ACHN (cell line): ENCODE data around the gene ARID1B.

Source experiments
- DNase-seq: peaks from one replicate; pipeline ENCODE4 v3.0.0-alpha.2; 2015
- in situ Hi-C: cut with HindIII; loops from 2 replicates; pipeline ENCODE4 v1.10.0; 2017; ENCODE audit warnings: low sequenced_read_pairs, low pct_ligation_motif_present, low pct_unique_long_range_greater_than_20kb

Gene ARID1B

DNA sequence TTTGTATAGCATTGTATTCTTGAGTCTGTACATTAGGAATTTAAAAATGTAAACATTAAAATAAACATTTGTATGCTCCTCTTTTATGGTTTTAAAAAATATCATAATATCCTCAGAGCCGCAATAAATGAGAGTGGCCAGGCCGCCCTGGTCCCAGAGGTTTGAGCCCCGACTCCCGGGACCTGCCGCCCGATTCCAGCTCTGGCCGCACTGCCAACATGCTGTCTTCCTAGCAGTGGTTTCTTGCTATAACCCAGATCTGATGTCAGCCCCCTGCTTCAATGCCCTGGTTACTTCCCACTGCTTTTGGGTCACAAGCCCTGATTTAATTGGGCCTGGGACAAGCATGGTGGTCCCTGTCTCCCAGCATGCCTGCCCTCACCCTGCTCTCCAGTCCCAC, 5.4 kb upstream of the ARID1B start:
- no peak for DNase-seq
- in situ Hi-C loops: no loop called here

DNA sequence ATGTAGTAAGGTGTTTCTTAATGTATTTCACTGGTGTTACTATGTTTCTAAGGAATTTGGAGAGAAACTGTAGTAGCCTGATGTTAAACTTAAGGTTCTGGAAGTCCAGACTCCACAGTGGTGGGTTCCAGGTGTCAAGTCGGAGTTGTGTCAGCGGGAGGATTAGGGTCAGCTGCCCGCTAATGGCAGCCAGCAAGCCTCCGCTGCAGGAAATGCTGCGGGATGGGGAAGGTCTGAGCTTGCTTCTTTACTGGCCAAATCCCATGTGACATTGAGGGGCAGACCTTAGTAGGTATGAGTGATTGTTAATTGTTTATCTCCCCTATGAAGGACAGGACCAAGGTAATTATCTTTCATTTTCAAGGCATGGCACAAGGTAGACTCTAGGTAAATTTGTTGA, 3.7 kb upstream of the ARID1B start:
- no peak for DNase-seq
- in situ Hi-C loops: no loop called here

DNA sequence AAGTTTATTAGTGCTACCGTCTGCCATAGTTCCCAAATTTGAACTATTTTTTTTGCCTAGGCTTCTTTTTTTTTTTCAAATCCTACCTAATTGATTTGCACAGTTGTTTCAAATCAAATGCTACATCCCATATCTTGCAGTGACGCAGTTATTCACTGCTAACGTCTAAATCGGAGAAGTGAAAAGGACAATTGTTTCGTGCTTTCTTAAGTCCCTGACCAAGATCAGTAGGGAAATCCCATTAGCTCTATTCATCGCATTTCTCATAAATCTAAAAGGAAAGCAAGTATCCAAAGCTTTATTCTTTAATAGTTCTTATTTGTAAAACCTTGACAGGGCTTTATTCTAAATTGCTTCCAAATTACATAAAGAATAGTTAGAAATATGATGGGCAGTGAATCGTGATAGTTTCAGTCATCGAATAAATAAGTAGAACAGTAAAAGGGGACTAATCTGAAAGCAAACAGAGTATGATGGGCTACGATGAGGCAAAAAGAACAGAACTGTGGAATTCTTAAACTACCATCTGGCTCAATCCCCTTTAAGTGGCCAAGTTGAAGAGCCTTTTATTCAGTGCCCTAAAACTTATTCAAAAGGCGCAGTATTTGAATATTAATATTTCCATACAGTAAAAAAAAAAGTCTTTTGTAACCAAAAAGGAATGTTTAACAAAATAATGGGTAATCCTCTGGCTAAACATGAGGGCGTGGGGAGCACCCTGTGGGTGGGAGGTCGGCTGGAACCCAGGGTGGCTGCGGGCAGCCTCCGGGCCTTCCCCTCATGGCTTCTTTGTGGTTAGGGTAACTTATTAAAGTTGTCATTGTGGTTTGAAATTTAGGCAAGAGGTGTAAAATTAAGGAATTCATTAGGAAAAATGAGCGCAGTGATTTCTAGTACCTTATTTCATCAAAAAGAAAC, 3.0 kb upstream of the ARID1B start:
- in situ Hi-C loops: no loop called here
- no peak for DNase-seq

DNA sequence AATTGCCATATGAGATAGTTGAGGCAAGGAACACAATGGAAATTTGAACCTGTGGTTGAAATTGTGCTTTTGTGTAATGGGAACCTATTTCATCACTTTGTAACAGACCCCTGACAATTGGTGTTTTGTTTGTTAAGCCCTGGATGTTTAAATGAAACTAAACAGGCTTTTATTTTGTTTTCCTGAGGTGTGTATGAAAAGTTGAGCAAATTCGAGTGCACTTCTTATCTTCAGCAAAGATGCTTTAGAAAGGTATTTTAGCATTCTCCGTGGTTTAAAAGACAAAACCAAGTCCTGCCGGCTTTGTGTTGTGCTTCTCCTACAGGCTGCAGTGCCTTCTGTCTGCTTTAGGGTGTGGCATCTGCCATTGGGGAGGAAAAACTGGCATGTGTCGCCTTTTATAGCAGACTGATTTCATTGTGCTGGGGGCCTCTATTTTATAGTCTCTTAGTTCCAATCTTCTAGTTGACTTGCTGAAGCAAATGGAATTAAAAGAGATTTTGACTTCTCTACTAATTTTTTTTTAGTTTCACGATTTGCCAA, 2.2 kb upstream of the ARID1B start:
- no peak for DNase-seq
- in situ Hi-C loops: no loop called here

DNA sequence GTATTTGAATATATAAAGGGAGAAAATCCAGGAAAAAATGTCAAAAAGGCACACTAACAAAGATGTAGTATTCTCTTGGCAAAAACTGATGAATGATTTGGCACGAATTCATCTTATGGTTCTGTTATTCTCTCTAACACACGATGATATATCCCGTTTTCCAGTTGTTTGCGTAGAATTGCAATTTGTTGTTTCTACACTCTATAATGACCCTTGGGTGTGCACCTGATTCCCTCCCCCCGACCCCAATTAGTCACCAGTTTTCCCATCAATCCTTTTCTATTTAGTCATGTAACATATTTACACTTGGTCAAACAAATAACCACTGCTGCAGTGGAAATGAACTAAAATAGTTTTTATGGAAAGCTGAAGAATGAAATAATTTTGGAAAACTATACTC, 1.5 kb upstream of the ARID1B start:
- in situ Hi-C loops: no loop called here
- no peak for DNase-seq

DNA sequence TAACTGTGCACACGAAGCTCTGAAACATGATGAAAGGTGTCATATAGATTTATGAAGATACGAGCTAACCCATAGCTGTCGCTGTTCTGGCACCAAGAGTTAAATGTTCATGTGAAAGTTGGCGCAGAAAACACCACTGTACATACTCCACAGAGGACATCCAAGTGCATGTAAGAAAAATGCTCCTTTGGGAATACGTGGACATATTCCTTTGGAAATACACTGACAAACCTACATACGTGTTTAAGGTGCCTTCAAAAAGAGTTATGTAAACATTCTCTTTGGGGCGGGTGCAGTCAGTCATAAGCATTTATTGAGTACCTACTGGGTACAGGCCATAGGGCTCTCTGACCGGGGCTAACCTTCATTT, 723 bp upstream of the ARID1B start:
- DNase-seq: no peak
- in situ Hi-C loops: no loop called here

DNA sequence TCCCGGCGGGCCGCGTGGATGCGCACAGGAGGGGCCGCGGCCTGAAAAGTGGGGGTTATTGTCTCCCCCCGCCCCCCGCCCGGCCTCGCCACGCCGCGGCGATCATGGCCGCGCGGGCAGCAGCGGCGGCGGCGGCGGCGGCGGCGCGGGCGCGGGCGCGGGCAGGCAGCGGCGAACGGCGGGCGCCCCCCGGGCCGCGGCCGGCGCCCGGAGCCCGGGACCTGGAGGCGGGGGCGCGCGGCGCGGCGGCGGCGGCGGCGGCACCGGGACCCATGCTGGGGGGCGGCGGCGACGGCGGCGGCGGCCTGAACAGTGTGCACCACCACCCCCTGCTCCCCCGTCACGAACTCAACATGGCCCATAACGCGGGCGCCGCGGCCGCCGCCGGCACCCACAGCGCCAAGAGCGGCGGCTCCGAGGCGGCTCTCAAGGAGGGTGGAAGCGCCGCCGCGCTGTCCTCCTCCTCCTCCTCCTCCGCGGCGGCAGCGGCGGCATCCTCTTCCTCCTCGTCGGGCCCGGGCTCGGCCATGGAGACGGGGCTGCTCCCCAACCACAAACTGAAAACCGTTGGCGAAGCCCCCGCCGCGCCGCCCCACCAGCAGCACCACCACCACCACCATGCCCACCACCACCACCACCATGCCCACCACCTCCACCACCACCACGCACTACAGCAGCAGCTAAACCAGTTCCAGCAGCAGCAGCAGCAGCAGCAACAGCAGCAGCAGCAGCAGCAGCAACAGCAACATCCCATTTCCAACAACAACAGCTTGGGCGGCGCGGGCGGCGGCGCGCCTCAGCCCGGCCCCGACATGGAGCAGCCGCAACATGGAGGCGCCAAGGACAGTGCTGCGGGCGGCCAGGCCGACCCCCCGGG, 637 bp downstream of the ARID1B start:
- in situ Hi-C loops: no loop called here
- peak; percentile 48 for DNase-seq

DNA sequence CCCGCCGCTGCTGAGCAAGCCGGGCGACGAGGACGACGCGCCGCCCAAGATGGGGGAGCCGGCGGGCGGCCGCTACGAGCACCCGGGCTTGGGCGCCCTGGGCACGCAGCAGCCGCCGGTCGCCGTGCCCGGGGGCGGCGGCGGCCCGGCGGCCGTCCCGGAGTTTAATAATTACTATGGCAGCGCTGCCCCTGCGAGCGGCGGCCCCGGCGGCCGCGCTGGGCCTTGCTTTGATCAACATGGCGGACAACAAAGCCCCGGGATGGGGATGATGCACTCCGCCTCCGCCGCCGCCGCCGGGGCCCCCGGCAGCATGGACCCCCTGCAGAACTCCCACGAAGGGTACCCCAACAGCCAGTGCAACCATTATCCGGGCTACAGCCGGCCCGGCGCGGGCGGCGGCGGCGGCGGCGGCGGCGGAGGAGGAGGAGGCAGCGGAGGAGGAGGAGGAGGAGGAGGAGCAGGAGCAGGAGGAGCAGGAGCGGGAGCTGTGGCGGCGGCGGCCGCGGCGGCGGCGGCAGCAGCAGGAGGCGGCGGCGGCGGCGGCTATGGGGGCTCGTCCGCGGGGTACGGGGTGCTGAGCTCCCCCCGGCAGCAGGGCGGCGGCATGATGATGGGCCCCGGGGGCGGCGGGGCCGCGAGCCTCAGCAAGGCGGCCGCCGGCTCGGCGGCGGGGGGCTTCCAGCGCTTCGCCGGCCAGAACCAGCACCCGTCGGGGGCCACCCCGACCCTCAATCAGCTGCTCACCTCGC, 1.5 kb downstream of the ARID1B start:
- DNase-seq: peak; percentile 52
- in situ Hi-C loops: no loop called here

DNA sequence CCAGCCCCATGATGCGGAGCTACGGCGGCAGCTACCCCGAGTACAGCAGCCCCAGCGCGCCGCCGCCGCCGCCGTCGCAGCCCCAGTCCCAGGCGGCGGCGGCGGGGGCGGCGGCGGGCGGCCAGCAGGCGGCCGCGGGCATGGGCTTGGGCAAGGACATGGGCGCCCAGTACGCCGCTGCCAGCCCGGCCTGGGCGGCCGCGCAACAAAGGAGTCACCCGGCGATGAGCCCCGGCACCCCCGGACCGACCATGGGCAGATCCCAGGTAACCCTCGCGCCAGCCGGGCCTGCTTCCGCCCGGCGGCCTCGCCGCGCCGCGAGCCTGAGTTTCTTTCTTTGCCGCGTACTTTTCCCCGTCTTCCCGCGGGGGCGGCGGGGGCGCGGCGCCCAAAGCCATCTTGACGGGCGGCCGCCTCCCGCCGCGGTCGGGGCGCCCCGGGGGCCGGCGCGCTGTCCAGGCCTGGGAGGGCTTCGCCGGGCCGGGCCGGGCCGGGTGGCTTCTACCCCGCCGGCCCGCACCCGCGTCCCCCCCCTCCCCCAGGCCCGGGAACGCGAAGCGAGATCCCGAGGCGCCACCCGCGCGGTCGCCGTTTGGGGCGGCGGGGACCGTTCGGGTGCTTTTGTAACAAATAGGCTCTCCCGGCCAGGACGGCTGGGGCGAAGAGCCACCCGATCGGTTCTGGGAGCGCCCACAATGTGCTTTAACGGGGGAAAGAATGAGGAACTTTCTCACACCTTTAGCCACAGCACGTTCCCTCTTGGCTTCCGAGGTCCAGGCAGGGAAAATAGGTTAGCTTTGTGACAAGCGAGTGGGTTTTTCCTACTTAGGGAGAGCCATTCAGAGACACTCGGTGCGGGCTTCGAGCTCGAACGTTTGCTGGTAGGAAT, 2.3 kb downstream of the ARID1B start:
- DNase-seq: peak; percentile 33
- in situ Hi-C loops: no loop called here

DNA sequence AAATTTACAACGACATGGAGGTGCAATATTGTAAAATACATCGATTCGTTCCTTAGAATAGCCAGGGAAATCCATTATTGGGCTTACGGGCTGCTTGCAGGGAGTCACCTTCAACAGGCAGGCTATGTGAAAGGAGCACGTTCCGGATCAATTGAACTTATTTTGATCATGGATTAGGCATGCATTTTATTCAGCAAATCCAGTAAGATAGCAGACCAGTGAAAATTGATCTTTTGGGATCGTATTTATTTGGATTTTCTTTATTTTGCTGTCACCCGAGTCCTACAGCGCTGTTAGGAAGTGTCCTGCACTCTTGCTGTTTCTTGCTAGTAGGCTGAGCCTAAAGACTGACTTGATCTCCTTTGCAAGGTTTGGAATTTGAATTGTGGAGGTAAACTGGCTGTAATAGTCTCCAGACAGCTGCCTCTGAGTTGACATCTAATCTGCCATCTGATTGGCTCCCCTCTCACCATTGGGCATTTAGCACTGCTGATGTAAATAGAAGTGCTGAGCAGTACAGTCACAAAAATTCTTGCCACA, 3.0 kb downstream of the ARID1B start:
- DNase-seq: peak; percentile 86
- in situ Hi-C loops: no loop called here

DNA sequence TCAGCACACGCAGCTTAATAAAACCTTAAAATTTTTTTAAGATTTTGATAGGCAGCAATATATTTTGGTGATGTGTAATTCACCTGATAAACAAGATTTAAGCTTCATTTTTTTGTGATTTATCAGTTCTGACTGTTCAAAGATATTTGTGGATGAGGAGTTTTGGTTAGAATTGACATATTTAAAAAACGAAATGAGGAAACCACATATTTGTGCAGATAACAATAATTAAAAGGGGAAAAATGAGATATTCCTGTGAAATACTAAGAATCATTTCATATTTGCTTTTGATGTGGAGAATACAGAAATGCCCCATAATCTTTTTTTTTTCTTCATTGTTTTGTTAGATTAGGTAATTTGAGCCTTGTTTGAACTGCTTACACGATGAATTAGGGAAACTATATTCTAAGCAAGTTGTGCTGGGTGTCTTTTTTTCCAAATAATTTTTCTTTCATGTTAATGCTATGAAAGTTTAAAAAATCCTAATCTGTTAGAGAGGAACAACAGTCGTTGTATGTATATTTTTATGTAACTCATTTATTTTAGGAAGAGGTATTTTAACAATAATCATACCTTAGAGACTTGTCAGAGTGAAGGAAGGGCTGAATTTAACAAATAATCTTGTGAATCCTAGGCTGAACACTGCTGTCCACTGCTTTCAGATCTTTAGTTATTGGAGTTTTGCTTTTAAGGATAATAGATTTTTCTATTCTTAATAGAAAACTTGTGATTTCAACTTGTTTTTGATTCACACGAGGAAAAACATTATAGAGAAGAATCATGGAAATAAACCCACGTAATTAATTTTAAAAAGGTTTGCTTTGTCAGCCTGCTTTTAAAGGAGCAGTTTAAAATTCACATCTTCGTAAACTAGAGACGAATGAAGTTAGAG, 4.0 kb downstream of the ARID1B start:
- DNase-seq: no peak
- in situ Hi-C loops: no loop called here

DNA sequence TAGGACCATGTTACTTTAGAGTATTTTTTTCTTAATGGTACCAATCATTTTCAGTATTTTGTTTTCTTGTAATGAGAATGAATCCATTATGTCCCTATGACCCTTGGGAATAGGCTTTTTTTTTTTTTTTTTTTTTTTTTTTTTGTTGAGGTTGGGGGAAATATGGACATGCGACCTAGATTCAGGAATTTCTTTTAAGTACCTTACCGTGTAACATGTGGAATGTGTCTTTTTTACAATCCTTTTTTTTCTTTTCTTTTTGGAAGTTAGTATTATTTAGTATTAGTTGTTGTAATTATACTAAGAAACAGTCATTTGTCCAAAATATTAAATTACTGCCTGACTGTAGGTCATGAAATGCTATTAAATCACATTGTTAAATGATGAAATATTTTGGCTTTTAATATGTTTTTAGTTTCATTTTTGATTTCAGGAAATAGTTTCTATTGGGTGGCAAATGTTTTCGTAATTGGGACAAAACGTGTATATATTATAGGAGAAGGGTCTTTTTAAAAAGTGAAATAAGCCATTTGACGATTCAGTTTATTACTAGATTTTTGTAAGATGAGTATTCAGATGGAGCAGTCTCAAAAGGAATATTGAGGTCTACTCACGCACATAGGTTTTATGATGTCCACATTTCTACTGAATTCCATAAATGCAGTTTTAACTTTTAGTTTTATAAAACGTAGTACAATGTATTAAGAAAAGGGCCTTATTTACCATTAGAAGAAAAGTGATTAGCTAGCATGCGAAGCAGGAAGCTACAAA, 4.9 kb downstream of the ARID1B start:
- in situ Hi-C loops: no loop called here

DNA sequence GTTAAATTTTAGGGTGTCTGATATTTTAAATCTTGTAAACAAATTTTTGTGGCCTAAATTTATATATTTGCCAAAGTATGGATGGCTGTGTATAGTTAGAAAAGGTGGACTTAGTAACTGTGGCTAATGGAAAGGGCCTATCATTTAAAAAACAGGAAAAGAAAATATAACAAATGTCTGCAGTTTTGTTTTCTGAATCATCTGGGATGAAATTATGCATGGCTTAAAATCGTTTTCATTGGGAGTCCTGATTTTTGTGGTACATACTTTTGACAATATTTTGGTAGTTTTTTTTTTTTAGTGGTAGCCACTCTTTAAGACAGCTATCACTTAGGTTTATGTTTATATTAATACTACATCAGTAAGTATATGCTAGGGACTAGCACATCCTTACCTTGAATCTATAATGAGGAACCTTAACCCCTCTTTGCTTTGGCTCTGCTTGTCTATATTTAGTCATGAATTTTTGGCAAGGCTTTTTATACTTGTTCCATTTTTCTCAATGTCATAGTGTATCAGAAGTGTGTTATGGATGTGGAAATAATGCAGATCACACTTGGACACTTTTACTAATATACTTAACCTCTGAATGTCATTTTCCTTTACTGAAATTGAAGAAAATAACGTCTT, 5.6 kb downstream of the ARID1B start:
- DNase-seq: no peak
- in situ Hi-C loops: no loop called here

More for the DNA sequence above, 4.9 kb downstream of the ARID1B start:
- peak; percentile 15 for DNase-seq

DNA sequence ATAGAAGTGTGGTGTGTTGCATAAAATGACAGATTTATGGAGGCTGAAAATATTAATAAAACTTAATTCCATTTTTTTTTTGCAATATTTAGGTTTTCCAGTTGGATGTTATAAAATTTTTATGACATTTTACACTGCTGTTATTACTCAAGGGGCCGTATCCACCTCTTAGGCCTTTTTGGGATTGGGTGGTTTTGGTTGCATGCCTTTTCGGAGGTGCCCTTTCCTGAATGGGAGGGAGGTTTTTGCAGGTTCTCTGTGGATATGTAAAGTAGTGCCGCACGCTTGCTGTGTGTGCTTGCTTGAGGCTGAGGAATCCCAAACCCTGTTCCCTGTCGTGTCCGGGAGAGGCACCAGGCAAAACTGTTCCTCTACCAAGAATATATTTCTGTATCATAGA, 6.8 kb downstream of the ARID1B start:
- no peak for DNase-seq
- in situ Hi-C loops: no loop called here

DNA sequence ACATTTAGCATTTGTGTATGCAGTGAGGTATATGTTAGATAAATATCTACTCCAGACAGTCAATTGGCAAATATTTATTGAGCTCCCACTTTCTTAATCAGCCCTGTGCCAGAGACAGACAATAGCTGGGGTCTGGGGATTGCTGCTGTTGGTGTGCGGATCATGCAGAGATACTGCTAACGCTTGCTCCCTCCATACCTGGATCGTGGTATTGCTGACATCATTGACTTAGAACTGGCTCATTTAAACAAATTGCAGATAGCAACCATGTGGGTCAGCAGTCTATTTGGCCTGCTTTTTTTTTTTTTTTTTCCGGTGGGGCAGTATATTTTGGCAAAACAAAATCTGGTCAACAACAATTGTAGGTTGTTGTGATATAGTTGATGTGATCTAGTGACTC, 9.5 kb downstream of the ARID1B start:
- DNase-seq: no peak
- in situ Hi-C loops: no loop called here
